Astrocyte of the cerebellum (primary cell): ENCODE measurements around the gene LCNL1.

Experiments
- DNase-seq: peaks from one replicate; pipeline ENCODE4 v3.0.0-alpha.2; 2011; ENCODE audit warnings: low read depth
- H3K4me3 ChIP-seq: 2 replicates; pipeline ENCODE4 v1.5.1; 2011; ENCODE audit warnings: mild to moderate bottlenecking, low read depth, low read length, moderate library complexity
- in situ Hi-C: cut with HindIII; loops from 2 replicates; pipeline ENCODE4 v1.10.0; 2017; ENCODE audit warnings: low sequenced_read_pairs
- TF ChIP-seq, protein P1 (sequence below): IDR thresholded peaks from 2 replicates; pipeline ENCODE4 v1.5.1; 2012; ENCODE audit warnings: low read length, low read depth, moderate library complexity, mild to moderate bottlenecking; ENCODE audit errors: missing control alignments

LCNL1 gene

DNA sequence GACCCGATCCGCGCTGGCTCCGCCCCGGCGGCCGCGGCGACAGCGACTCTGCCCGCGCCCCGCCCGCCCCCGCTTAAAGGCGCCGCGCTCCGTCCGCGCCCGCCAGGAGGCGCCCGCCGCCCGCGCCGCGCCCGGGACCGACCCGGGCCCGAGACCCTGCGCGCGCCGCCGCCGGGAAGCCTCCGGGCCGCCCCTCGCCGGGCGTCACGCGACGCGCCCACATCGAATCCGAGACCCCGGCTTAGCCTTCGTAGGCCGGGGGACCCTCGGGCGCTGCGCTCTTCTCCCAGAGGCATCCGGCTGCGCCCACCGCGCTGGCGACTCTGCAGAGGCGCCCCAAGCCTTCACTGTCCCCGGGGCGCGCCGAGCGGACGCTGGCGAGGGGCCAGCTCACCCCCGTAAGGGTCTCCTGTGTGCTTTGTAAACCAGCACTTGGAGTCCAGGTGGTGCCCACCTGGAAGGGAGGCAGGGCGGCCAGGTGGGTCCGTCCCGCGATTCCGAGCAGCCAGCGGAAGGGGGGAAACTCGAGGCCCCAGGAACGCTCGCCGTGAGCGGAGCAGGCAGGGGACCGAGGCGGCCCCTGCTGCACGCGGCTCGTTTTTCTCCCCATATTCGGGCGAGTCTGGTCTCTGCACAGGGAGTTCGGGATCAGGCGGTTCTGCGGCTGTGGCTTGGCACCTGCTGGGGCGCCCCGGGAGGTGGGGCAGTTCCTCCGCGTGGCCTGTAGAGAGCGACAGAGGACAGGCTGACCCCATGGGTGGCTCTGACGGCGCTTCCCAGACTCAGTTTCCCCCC, 45.7 kb downstream of the LCNL1 start:
- TF ChIP-seq, protein P1, sequence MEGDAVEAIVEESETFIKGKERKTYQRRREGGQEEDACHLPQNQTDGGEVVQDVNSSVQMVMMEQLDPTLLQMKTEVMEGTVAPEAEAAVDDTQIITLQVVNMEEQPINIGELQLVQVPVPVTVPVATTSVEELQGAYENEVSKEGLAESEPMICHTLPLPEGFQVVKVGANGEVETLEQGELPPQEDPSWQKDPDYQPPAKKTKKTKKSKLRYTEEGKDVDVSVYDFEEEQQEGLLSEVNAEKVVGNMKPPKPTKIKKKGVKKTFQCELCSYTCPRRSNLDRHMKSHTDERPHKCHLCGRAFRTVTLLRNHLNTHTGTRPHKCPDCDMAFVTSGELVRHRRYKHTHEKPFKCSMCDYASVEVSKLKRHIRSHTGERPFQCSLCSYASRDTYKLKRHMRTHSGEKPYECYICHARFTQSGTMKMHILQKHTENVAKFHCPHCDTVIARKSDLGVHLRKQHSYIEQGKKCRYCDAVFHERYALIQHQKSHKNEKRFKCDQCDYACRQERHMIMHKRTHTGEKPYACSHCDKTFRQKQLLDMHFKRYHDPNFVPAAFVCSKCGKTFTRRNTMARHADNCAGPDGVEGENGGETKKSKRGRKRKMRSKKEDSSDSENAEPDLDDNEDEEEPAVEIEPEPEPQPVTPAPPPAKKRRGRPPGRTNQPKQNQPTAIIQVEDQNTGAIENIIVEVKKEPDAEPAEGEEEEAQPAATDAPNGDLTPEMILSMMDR = peak; percentile 3
- in situ Hi-C loops = loop anchor here (25.0 kb wide), 1 partner anchor 241 kb away; the partner anchor contains the start of genes CCDC183 and TMEM141
- peak overlapping the region; percentile 42 for H3K4me3 ChIP-seq
- no peak for DNase-seq

- no peak for DNase-seq
- TF ChIP-seq, protein P1 = peak; percentile 96
- no peak overlapping the region for H3K4me3 ChIP-seq
- in situ Hi-C loops = loop anchor here (25.0 kb wide), 1 partner anchor 242 kb away; the partner anchor contains the start of genes CCDC183 and TMEM141
These were observed 46.5 kb downstream of the LCNL1 start for GRCh38 chr9:137029058-137029936.

DNA sequence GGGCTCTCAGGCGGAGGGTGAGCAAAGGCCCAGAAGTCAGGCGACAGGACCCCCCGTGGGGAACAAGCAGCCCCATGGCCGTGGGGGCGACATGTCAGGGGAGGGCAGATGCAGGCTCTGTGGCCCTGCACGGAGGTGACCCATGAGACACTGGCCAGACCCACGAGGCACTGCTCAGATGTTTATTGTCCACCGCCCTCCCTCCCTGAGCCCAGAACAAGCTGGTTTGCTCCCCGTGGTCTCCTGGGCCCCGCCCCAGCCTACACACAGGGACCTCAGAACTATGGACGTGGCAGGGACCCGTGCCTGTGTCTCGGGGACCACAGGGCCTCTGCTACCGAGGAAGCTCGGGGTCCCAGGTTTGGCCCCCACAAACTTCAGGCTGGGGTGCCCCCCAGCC, 47.2 kb downstream of the LCNL1 start:
- no peak overlapping the region for H3K4me3 ChIP-seq
- no peak for DNase-seq
- in situ Hi-C loops = loop anchor here (25.0 kb wide), 1 partner anchor 243 kb away; the partner anchor contains the start of genes CCDC183 and TMEM141
- TF ChIP-seq, protein P1 = no peak

DNA sequence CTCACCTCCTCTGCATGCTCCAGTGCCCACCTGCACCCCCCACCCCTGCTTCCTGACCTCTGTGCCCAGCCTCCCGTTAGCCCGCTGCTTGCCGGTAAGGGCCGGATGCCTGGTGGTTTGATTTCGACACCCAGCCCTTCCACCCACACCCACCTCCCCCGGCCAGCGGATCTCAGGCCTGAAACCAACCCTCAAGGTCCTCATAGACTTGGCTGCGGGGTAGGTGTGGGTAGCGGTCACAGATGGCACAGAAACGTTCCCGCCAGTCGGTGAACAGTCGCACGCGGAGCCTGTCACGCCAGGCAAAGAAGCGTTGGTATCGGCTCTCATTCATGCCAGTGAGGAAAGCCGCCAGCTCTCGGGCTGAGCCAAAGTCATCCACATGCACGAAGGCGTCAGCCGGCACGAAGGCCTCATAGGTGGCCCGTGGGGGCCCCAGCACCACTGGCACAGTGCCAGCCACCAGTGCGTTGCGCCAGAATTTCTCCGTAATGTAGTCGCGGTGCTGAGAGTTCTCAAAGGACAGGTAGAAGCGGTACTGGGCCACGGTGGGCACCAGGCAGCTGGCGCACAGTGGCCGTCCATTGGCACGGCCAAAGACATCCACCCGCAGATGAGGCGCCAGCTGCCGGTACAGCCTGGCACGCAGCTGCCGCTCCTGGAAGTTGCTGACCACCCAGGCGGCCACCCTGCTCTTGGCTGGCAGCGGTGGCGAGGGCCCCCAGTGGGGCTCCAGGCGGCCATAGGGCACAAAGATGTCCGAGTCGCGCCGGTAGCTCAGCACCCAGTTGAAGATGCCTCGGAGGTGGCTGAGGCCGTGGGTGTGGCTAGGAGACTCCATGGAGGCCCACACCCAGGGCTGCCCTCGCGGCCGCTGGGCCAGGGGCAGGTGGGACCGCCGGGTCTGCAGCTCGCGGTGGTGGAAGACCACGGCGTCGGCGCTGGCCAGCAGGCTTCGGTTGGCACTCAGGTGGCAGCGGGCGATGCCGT, 48.0 kb downstream of the LCNL1 start:
- TF ChIP-seq, protein P1 = no peak
- no peak for DNase-seq
- H3K4me3 ChIP-seq = no peak overlapping the region
- in situ Hi-C loops = loop anchor here (25.0 kb wide), 1 partner anchor 244 kb away; the partner anchor contains the start of genes CCDC183 and TMEM141

GRCh38 chr9:137031904-137032640, 49.3 kb downstream of the LCNL1 start, which contains the start of gene FUT7:
Gene FUT7, minus strand, starts transcription at chr9:137032088. Its CDS starts 97 bp downstream, at chr9:137031991.
- H3K4me3 ChIP-seq = no peak within 1 kb of the TSS
- TF ChIP-seq, protein P1 = no peak
- in situ Hi-C loops = loop anchor here (25.0 kb wide), 1 partner anchor 245 kb away; the partner anchor contains the start of genes CCDC183 and TMEM141
- DNase-seq = no peak
